ENCODE measurements around the gene CACNG4.

The CACNG4 gene

DNA sequence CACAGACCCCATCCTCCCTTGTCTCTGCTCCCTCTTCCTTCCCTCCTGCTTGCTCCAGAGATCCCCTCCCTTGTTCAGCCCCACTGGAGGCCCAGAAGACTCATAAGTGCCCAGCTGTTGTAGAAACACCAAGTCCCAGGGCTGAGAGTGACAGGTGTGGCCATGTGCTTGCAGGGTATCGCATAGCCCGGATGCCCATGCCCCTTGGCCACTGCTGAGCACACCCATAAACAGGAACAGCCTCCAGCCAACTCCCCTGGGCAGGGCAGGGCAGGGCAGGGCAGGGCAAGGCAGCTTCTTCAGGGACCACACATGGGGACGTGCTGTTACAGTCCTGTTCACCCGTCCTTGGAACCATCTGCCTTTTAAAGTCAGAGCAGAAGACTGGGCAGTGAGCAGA, 81.9 kb downstream of the CACNG4 start:
- H2AFZ ChIP-seq = no peak overlapping the region
- H3K9me3 ChIP-seq (ENCODE audit: control insufficient read depth, low read length) = no peaks in the 10 kb centered on the region
- no peak overlapping the region for H3K27ac ChIP-seq
- TF ChIP-seq, protein P1, sequence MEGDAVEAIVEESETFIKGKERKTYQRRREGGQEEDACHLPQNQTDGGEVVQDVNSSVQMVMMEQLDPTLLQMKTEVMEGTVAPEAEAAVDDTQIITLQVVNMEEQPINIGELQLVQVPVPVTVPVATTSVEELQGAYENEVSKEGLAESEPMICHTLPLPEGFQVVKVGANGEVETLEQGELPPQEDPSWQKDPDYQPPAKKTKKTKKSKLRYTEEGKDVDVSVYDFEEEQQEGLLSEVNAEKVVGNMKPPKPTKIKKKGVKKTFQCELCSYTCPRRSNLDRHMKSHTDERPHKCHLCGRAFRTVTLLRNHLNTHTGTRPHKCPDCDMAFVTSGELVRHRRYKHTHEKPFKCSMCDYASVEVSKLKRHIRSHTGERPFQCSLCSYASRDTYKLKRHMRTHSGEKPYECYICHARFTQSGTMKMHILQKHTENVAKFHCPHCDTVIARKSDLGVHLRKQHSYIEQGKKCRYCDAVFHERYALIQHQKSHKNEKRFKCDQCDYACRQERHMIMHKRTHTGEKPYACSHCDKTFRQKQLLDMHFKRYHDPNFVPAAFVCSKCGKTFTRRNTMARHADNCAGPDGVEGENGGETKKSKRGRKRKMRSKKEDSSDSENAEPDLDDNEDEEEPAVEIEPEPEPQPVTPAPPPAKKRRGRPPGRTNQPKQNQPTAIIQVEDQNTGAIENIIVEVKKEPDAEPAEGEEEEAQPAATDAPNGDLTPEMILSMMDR (IDR thresholded peaks at IDR 0.05) = no peak
- H3K4me3 ChIP-seq (ENCODE audit: low read depth, low read length) = no peak overlapping the region
- H3K9ac ChIP-seq = no peak overlapping the region
- peaks cover 6% of the 10 kb centered on the region for H3K4me1 ChIP-seq
- no peaks in the 10 kb centered on the region for H3K79me2 ChIP-seq
- no peak overlapping the region for H3K4me2 ChIP-seq (ENCODE audit: low read length)
- H3K36me3 ChIP-seq (ENCODE audit: control insufficient read depth, insufficient read depth, low read length) = no peaks in the 10 kb centered on the region
- no peaks in the 10 kb centered on the region for H3K27me3 ChIP-seq (ENCODE audit: control insufficient read depth, insufficient read depth, low read length)

DNA sequence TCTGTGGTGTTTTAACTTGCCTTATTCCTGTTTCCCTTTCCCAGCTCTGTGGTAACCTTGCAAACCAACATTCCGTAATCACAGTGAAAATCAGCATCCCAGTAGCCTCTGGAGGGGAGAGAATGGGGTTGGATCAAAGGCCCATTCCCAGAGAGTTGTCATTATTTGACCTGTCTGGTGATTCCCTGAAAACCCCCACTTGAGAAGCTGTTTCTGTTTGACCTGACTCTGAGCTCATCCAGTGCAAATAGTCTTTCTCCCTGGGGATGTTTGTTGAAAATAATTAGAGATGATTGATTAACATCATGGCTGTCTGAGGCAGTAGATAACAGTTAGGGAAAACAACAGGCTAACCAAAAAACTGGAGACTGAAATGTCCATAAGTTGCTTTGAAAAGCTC, 82.9 kb downstream of the CACNG4 start:
- Histone ChIP-seq H3K27ac (no peak overlapping the region), H3K9me3 (ENCODE audit: control insufficient read depth, low read length) (no peaks in the 10 kb centered on the region), H3K9ac (no peak overlapping the region), H2AFZ (no peak overlapping the region), H3K4me2 (ENCODE audit: low read length) (no peak overlapping the region), H3K4me1 (peaks cover 6% of the 10 kb centered on the region), H3K36me3 (ENCODE audit: control insufficient read depth, insufficient read depth, low read length) (no peaks in the 10 kb centered on the region), H3K79me2 (no peaks in the 10 kb centered on the region), H3K4me3 (ENCODE audit: low read depth, low read length) (no peak overlapping the region), H3K27me3 (ENCODE audit: control insufficient read depth, insufficient read depth, low read length) (no peaks in the 10 kb centered on the region)
- TF ChIP-seq, protein P1 (IDR thresholded peaks at IDR 0.05) = no peak

DNA sequence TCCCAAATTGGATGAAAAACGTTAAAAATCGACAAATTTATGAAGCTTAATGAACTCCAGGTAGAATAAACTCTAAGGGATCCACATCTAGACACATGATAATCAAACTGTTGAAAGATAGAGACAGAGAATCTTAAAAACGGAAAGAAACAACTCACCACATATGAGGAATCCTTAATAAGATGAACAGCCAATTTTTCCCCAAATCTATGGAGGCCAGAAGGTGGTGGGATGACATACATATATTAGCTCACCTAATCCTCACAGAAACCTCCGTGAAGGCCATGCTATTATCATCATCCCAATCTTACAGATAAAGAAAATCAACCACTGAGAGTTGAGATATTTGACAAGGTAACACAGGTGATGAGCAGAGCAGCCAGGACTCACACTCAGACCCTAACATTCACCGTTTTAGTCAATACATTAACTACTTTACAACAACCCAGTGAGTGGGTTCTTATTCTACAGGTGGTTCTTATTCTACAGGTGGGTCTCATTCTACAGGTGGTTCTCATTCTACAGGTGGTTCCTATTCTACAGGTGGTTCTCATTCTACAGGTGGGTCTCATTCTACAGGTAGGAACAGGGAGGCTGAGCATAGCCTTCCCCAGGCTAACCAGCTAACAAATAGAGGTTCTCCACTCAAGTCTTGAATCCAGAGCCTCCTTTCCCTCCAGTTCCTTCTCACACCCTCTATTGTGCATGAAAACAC, 84.7 kb downstream of the CACNG4 start:
- Histone ChIP-seq H2AFZ (no peak overlapping the region), H3K27ac (no peak overlapping the region), H3K4me3 (ENCODE audit: low read depth, low read length) (no peak overlapping the region), H3K9me3 (ENCODE audit: control insufficient read depth, low read length) (no peaks in the 10 kb centered on the region), H3K9ac (no peak overlapping the region), H3K4me2 (ENCODE audit: low read length) (no peak overlapping the region), H3K79me2 (no peaks in the 10 kb centered on the region), H3K4me1 (peaks cover 6% of the 10 kb centered on the region), H3K27me3 (ENCODE audit: control insufficient read depth, insufficient read depth, low read length) (no peaks in the 10 kb centered on the region), H3K36me3 (ENCODE audit: control insufficient read depth, insufficient read depth, low read length) (no peaks in the 10 kb centered on the region)
- TF ChIP-seq, protein P1 (IDR thresholded peaks at IDR 0.05) = no peak

DNA sequence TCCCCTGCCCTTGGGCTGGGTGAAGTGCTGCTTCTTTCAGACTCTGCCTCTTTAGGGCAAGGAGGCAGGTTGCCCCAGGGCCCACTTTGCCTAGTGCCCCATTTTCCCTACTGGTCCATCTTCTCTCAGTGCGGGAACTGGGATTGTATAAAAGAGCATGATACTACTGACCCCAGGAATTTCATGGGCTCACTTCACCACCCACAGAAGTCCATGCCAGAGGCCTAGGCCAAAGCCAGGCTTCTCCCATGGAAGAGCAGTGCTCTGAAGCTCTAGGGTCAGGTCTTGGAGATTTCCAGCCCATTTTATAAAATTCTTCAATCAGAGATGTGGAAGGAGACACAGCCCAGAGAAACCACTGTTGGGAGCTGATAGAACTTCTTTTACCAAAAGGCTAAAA, 85.6 kb downstream of the CACNG4 start:
- Histone ChIP-seq H3K4me1 (peaks cover 6% of the 10 kb centered on the region), H3K4me2 (ENCODE audit: low read length) (no peak overlapping the region), H2AFZ (no peak overlapping the region), H3K27me3 (ENCODE audit: control insufficient read depth, insufficient read depth, low read length) (no peaks in the 10 kb centered on the region), H3K4me3 (ENCODE audit: low read depth, low read length) (no peak overlapping the region), H3K79me2 (no peaks in the 10 kb centered on the region), H3K36me3 (ENCODE audit: control insufficient read depth, insufficient read depth, low read length) (no peaks in the 10 kb centered on the region), H3K9ac (no peak overlapping the region), H3K27ac (no peak overlapping the region), H3K9me3 (ENCODE audit: control insufficient read depth, low read length) (no peaks in the 10 kb centered on the region)
- TF ChIP-seq, protein P1 (IDR thresholded peaks at IDR 0.05) = no peak

Data from parathyroid adenoma (tissue), 2 donors.